ENCODE results near the gene FADS1. TPM values are rescaled to one million over a fixed set of nuclear protein-coding genes. Genes with fewer than 3 reads are reported as not detected.

FADS1 gene
- total RNA-seq, 2 experiments from 2014 or later = 33.9 to 34.4 TPM

DNA sequence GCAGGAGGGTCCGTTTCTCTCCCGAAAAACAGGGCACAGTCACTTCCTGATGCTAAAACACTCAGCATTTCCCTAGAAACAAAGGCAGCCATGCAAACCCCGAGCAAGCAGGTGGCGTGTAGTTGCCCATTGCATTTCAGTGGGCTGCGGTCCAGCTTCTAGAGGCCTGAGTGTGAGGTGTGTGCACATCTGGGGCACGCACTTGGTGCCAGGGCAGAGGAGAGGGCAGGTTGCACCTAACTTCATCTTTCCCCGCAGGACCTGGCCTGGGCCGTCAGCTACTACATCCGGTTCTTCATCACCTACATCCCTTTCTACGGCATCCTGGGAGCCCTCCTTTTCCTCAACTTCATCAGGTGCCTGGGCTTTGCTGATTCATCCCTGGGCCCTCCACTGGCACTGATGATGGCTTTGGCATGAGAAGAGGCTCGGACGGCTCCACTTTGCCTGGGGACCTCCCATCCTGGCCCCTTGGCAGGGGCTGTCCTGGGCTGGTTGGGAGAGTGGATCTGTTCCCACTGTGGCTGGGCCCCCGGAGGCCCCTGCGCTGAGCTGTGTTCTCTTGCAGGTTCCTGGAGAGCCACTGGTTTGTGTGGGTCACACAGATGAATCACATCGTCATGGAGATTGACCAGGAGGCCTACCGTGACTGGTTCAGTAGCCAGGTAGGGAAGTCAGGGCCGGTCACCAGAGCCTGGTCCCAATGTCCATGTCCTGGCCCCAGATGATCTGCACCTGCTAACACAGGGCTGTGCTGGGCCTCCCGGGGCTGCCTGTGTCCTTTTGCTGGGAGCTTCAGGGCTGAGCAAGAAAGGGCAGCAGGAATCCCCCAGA lies 46.1 kb upstream of the FADS1 start:
- Mint-ChIP-seq H3K36me3 (ENCODE audit: low read depth) (peaks cover 22% of the 10 kb centered on the region), H3K4me1 (ENCODE audit: low read depth) (no peaks in the 10 kb centered on the region), H3K4me3 (no peak overlapping the region), H3K27ac (no peak overlapping the region), H3K9me3 (no peaks in the 10 kb centered on the region), H3K27me3 (no peaks in the 10 kb centered on the region)
- intact Hi-C loops (cut with micrococcal nuclease) = no loop called here
- CTCF ChIA-PET = interaction anchor here (1.8 kb wide), 1 partner anchor 245 kb away, joined by 8 read pairs; no protein-coding TSS in a partner anchor
- TF ChIP-seq, protein P1, sequence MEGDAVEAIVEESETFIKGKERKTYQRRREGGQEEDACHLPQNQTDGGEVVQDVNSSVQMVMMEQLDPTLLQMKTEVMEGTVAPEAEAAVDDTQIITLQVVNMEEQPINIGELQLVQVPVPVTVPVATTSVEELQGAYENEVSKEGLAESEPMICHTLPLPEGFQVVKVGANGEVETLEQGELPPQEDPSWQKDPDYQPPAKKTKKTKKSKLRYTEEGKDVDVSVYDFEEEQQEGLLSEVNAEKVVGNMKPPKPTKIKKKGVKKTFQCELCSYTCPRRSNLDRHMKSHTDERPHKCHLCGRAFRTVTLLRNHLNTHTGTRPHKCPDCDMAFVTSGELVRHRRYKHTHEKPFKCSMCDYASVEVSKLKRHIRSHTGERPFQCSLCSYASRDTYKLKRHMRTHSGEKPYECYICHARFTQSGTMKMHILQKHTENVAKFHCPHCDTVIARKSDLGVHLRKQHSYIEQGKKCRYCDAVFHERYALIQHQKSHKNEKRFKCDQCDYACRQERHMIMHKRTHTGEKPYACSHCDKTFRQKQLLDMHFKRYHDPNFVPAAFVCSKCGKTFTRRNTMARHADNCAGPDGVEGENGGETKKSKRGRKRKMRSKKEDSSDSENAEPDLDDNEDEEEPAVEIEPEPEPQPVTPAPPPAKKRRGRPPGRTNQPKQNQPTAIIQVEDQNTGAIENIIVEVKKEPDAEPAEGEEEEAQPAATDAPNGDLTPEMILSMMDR (IDR thresholded peaks at IDR 0.05) = no peak
- no peak for DNase-seq
- ATAC-seq = no peak
- POLR2A ChIA-PET = no interaction called here

DNA sequence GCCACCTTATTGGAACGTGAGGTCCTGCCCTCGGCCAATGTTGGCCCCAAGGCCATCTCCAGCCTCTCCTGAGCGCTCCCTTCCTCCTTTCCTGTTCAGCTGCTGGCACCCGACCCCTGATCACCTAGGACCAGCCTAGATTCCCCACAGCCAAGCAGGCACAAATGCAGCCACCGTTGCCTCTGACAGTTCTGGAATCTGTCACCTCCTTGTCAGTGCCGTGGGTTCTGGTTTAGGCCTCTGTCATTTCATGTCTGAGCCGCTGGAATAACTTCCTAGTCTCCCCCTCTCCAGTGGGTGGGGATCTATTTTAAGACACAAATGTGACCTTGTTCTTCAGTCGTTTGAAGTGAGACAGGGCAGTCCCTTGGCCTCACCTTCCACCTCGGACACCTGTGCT lies 44.8 kb upstream of the FADS1 start:
- Mint-ChIP-seq H3K9me3 (no peaks in the 10 kb centered on the region), H3K27me3 (no peaks in the 10 kb centered on the region), H3K36me3 (ENCODE audit: low read depth) (peaks cover 22% of the 10 kb centered on the region), H3K4me1 (ENCODE audit: low read depth) (no peaks in the 10 kb centered on the region), H3K27ac (no peak overlapping the region), H3K4me3 (no peak overlapping the region)
- DNase-seq (no peak), ATAC-seq (no peak)
- CTCF ChIA-PET = no interaction called here
- TF ChIP-seq, protein P1 (IDR thresholded peaks at IDR 0.05) = no peak
- POLR2A ChIA-PET = interaction anchor here (0.7 kb wide), 1 partner anchor 348 kb away, joined by 3 read pairs; no protein-coding TSS in a partner anchor
- intact Hi-C loops (cut with micrococcal nuclease) = no loop called here

DNA sequence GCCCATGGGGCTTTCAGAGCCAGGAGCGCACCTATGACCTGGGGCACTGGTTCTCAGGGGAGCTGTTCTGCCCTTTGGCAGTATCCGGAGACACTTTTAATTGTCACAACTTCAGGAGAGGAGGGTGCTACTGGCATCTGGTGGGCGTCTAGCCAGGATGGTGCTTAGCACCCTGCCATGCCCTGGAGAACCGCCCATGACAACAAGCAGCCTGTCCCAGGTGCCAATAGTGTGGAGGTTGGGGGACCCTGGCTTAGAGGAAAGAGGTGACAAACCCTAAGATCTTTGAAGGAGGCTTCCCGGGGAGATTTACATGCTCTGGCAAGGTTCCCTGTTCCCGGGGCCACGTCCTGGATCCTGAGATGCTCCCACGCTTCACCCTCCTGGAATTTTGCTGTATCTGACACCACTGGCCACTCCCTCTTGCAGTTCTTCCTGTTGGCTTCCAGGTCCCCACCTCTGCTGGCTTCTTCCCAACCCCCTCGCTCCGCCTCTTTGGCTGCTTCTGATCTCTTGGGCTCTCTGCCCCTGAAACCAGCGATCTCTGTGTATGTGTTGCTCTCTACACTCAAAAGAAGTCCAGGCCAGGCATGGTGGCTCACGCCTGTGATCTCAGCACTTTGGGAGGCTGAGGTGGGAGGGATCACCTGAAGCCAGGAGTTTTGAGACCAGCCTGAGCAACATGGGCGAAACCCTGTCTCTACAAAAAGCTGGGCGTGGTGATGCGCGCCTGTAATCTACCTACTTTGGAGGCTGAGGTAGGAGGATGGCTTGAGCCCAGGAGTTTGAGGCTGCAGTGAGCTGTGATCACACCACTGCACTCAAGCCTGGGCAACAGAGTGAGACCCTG lies 43.5 kb upstream of the FADS1 start:
- ATAC-seq = no peak

DNA sequence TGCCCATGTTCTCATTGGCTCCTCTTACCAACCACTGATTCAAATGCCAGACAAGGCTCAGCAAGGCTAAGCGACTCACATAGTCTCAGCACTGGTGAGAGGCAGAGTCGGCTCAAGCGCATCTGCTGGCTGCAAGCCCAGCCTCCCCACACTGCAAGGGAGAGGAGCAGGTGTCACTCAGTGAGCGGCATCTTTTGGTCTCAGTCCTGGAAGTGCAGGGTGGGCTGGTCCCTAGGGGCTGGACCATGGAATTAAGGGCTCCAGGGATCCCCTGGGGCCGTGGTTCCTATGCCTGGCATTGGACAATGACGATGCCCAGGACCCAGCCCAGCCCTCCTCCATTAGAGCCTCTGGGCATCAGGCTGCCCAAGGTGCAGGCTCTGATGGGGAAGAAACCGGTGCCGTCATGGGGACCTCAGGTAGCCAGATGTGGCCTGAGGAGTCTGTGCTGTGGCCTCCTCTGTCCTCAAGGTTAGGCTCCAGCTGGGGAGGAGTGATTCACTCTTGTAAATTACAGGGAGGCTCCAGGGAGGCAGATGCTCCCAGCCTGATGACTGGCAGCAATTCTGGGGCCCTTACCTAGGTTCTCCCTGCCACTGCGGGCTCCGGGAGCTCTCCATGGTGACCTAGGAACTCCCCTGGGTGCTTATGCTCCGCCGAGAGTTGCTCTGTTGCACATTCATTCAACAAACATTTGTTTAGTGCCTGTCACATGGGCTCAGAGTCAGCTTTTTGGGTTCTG lies 39.3 kb upstream of the FADS1 start:
- H3K27ac Mint-ChIP-seq = no peak overlapping the region
- H3K4me3 Mint-ChIP-seq = no peak overlapping the region
- no peak for DNase-seq
- intact Hi-C loops (cut with micrococcal nuclease) = no loop called here
- TF ChIP-seq, protein P1 (IDR thresholded peaks at IDR 0.05) = no peak
- no peak for ATAC-seq
- CTCF ChIA-PET = no interaction called here
- H3K36me3 Mint-ChIP-seq (ENCODE audit: low read depth) = peaks cover 18% of the 10 kb centered on the region
- POLR2A ChIA-PET = interaction anchor here (0.6 kb wide), 1 partner anchor 10 kb away, joined by 3 read pairs; no protein-coding TSS in a partner anchor
- no peaks in the 10 kb centered on the region for H3K27me3 Mint-ChIP-seq
- no peaks in the 10 kb centered on the region for H3K4me1 Mint-ChIP-seq (ENCODE audit: low read depth)
- H3K9me3 Mint-ChIP-seq = no peaks in the 10 kb centered on the region

More for the DNA sequence above, 43.5 kb upstream of the FADS1 start:
- H3K4me3 Mint-ChIP-seq = no peak overlapping the region
- H3K9me3 Mint-ChIP-seq = no peaks in the 10 kb centered on the region
- ChIA-PET POLR2A (no interaction called here), CTCF (interaction anchor here (1.5 kb wide), 1 partner anchor 11 kb away, joined by 4 read pairs; no protein-coding TSS in a partner anchor)
- no peak overlapping the region for H3K27ac Mint-ChIP-seq
- intact Hi-C loops (cut with micrococcal nuclease) = no loop called here
- TF ChIP-seq, protein P1 (IDR thresholded peaks at IDR 0.05) = no peak
- DNase-seq = no peak
- peaks cover 21% of the 10 kb centered on the region for H3K36me3 Mint-ChIP-seq (ENCODE audit: low read depth)
- no peaks in the 10 kb centered on the region for H3K27me3 Mint-ChIP-seq
- no peaks in the 10 kb centered on the region for H3K4me1 Mint-ChIP-seq (ENCODE audit: low read depth)

Data from activated CD8-positive, alpha-beta T cell treated with anti-CD3 and anti-CD28 coated beads for 36 hours (primary cell).